Cardiac muscle cell (in vitro differentiated cells and primary cell): ENCODE measurements around the gene MYCBP2. TPM values are rescaled to one million over a fixed set of nuclear protein-coding genes. Genes with fewer than 3 reads are reported as not detected.

Experiments
- DNase-seq, 2 donors: peaks; one replicate each; pipeline versions ENCODE4 v3.0.0 to v3.0.0-alpha.2; 2010 to 2017; ENCODE audit warnings: low read depth in 1 of 2, low spot score in 1 of 2
- H3K27ac ChIP-seq: fragments of 200-600 bp; sonication (generic); 2 replicates; pipeline ENCODE4 v1.5.1; 2016
- H3K27me3 ChIP-seq: fragments of 200-600 bp; sonication (generic); 2 replicates; pipeline ENCODE4 v1.6.0; 2016; ENCODE audit warnings: control low read depth
- H3K36me3 ChIP-seq: fragments of 200-600 bp; sonication (generic); 2 replicates; pipeline ENCODE4 v1.5.1; 2016; ENCODE audit warnings: control low read depth
- H3K4me1 ChIP-seq: fragments of 200-600 bp; sonication (generic); 2 replicates; pipeline ENCODE4 v1.8.1; 2017; ENCODE audit warnings: low read depth, mild to moderate bottlenecking, mixed run types
- H3K4me3 ChIP-seq: fragments of 200-600 bp; sonication (generic); 2 replicates; pipeline ENCODE4 v1.5.1; 2016; ENCODE audit warnings: mild to moderate bottlenecking
- H3K9me3 ChIP-seq: fragments of 200-600 bp; sonication (generic); 2 replicates; pipeline ENCODE4 v1.5.1; 2017; ENCODE audit warnings: low read depth, mild to moderate bottlenecking, control low read depth
- CTCF ChIP-seq: IDR thresholded peaks from 2 replicates; pipeline ENCODE4 v1.5.1; 2012; ENCODE audit warnings: low read depth, mild to moderate bottlenecking, low read length
- polyA plus RNA-seq: library from polyadenylated mRNA; unstranded; fragments of >200 nt; fragmentation: Nextera tagmentation; extraction: Ambion mirVana; gene quantifications from 2 replicates; pipeline ENCODE4 v1.2.1, GENCODE V29; 2016
- total RNA-seq: library from RNA; depleted of rRNA; stranded (reverse); fragments of >200 nt; gene quantifications from 2 replicates; pipeline ENCODE4 v1.2.3, GENCODE V29; 2016

MYCBP2 gene
- total and polyA plus RNA-seq, 2 experiments from 2014 or later, result 19.8 to 51.1 TPM

- no peak for DNase-seq
- peaks cover 21% of the 10 kb centered on the region for H3K27me3 ChIP-seq
- H3K4me3 ChIP-seq, result no peak overlapping the region
- no peak overlapping the region for H3K27ac ChIP-seq
- H3K36me3 ChIP-seq, result no peaks in the 10 kb centered on the region
- no peaks in the 10 kb centered on the region for H3K9me3 ChIP-seq
- no peak for TF ChIP-seq CTCF
- H3K4me1 ChIP-seq, result no peaks in the 10 kb centered on the region
Observed at GRCh38 chr13:77338329-77338728, 11.4 kb upstream of the MYCBP2 start.

GRCh38 chr13:77337159-77337558, 10.3 kb upstream of the MYCBP2 start:
- no peak overlapping the region for H3K4me3 ChIP-seq
- TF ChIP-seq CTCF, result no peak
- no peaks in the 10 kb centered on the region for H3K36me3 ChIP-seq
- H3K27me3 ChIP-seq, result peaks cover 22% of the 10 kb centered on the region
- no peak overlapping the region for H3K27ac ChIP-seq
- no peaks in the 10 kb centered on the region for H3K9me3 ChIP-seq
- no peaks in the 10 kb centered on the region for H3K4me1 ChIP-seq
- no peak for DNase-seq

GRCh38 chr13:77335543-77335942, 8.6 kb upstream of the MYCBP2 start:
- DNase-seq, result no peak
- Histone ChIP-seq H3K4me3 (no peak overlapping the region), H3K27me3 (peaks cover 22% of the 10 kb centered on the region), H3K4me1 (no peaks in the 10 kb centered on the region), H3K27ac (no peak overlapping the region), H3K9me3 (no peaks in the 10 kb centered on the region), H3K36me3 (no peaks in the 10 kb centered on the region)
- no peak for TF ChIP-seq CTCF

- no peak for DNase-seq
- H3K27me3 ChIP-seq, result peaks cover 22% of the 10 kb centered on the region
- no peak overlapping the region for H3K4me3 ChIP-seq
- H3K4me1 ChIP-seq, result peaks cover 5% of the 10 kb centered on the region
- TF ChIP-seq CTCF, result no peak
- H3K9me3 ChIP-seq, result no peaks in the 10 kb centered on the region
- no peak overlapping the region for H3K27ac ChIP-seq
- no peaks in the 10 kb centered on the region for H3K36me3 ChIP-seq
Observed at GRCh38 chr13:77333594-77333993, 6.7 kb upstream of the MYCBP2 start.

- DNase-seq, result no peak
- TF ChIP-seq CTCF, result no peak
- Histone ChIP-seq H3K27ac (no peak overlapping the region), H3K4me1 (peaks cover 8% of the 10 kb centered on the region), H3K36me3 (no peaks in the 10 kb centered on the region), H3K27me3 (peaks cover 16% of the 10 kb centered on the region), H3K4me3 (no peak overlapping the region), H3K9me3 (no peaks in the 10 kb centered on the region)
Observed at GRCh38 chr13:77331421-77331820, 4.5 kb upstream of the MYCBP2 start.
